ENCODE results near the gene PIK3AP1. TPM values are rescaled to one million over a fixed set of nuclear protein-coding genes. Genes with fewer than 3 reads are reported as not detected.
"Not testable (repeated sequence)": the region's sequence is repeated elsewhere in the genome, so short reads cannot be mapped to it uniquely, and the experiment has no call there.

Gene PIK3AP1
- total RNA-seq, 1 donor from 2014 or later, result under 0.01 TPM

GRCh38 chr10:96698305-96698704 lies 22.0 kb downstream of the PIK3AP1 start:
- not testable (repeated sequence) for DNase-seq (ENCODE audit: low read depth in 2 of 2)

GRCh38 chr10:96697438-96697837 lies 22.9 kb downstream of the PIK3AP1 start:
- no peak for DNase-seq (ENCODE audit: low read depth in 2 of 2)

DNA sequence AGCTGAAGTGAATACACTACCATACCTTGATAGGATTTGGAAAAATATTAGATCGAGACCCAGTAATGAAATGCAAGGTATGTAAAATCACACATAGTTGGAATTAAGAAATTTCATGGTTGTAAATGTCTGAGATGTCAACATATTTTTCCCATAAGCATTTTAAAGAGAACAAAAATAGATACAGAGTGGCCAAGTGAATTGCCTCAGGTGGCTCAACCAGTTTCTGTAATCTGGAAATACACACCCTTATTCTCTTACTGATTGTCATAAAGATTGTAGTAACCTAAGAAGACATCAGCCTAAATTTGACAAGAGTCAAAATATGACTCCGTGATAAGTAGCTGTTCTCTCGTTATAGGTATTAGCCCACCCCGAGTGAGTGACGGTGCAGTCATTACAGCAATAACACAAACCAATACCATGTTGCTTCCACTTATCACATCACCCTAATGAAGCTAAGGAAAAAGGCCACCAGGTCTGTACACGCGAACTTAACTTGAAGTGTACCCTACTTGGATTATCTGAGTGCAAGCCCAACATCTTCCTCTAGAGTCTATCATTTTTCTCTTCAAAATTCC lies 23.4 kb downstream of the PIK3AP1 start:
- no peak for DNase-seq (ENCODE audit: low read depth in 2 of 2)

- no peak for DNase-seq (ENCODE audit: low read depth in 2 of 2)
Observed at GRCh38 chr10:96695975-96696634, 24.2 kb downstream of the PIK3AP1 start.

DNA sequence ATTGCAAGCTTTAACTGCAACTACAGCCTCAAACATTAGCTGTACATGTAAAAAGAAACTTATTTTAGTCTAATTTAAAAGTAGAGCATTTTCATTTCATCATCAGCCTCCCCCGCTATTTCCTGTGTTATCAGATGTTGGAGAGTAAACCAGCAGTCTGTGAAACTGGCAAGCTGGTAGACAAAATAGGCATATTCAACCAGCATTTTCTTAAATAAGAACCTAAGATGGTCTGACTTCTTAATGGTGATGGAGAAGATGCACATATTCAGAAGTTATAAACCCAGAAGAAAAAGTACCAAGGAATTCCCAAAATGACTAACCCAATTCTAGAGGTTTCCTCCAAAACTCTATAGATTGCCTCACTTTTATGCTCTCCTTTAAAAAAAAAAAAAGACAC lies 24.9 kb downstream of the PIK3AP1 start:
- DNase-seq (ENCODE audit: low read depth in 2 of 2), result no peak

GRCh38 chr10:96693431-96693830 lies 26.9 kb downstream of the PIK3AP1 start:
- no peak for DNase-seq (ENCODE audit: low read depth in 2 of 2)

GRCh38 chr10:96692427-96692826 lies 27.9 kb downstream of the PIK3AP1 start:
- DNase-seq (ENCODE audit: low read depth in 2 of 2), result no peak

DNA sequence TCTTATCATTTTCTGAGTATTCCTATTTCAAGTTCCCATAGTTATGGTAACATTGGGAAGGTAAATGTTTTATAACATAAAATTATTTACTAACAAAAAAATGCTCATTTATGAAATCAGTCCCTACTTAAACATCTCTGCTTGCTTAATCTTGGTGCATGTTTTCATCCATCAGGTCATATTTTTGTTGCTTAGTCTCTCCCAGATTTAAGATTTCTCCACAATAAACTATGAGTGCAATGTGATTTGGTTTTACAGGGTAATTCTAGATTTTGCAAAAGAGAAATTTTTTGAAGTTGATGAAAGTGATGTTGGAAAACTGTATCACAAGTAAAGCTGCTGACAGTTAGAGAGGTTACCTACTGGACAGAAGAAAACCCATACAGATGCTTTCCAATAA lies 28.6 kb downstream of the PIK3AP1 start:
- DNase-seq (ENCODE audit: low read depth in 2 of 2), result no peak

DNA sequence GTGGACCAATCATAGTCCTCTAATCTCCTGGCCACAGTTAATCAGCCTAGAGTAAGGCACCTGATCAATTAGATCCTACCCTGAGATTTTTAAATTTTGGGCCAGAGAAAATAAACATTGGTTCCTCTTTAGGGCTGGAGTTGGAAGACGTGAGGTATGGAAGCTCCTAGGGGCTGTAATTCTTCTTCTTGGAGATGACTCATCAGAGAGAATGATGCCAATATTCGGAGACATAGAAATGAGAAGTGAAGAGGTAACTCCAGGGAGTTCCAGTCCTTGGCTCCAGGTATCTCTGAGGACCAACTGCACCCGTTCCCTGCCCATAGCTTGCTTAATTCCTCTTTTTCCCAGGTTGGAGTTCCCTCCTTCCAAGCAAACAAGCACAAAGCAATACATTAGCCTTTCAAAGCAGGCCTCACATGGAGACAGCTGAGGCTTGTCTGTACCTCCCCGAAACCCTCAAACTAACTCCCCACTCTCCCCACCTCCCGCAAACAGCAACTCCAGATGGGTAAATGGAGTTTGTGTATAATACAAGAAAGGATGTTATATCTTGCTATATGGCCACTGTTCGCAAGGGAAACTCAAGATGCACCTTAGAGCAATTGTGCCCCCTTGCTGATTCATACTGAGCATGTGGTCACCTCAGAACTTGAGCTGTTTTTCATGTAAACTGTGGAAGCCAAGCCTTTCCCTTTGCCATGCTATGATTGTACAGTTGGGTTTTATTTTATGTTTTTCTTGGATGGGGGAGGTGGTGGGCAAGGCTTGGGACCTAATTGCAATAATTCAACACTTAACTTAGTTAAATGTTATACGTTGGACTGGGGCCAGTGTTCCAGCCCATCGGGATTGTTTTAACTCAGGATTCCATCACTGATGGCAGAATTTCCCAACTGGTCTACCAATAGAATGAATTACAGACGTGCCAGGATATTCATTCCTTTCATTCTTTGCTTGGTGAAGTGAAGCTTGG lies 29.3 kb downstream of the PIK3AP1 start:
- no peak for DNase-seq (ENCODE audit: low read depth in 2 of 2)

GRCh38 chr10:96688789-96689188 lies 31.5 kb downstream of the PIK3AP1 start:
- no peak for DNase-seq (ENCODE audit: low read depth in 2 of 2)

DNA sequence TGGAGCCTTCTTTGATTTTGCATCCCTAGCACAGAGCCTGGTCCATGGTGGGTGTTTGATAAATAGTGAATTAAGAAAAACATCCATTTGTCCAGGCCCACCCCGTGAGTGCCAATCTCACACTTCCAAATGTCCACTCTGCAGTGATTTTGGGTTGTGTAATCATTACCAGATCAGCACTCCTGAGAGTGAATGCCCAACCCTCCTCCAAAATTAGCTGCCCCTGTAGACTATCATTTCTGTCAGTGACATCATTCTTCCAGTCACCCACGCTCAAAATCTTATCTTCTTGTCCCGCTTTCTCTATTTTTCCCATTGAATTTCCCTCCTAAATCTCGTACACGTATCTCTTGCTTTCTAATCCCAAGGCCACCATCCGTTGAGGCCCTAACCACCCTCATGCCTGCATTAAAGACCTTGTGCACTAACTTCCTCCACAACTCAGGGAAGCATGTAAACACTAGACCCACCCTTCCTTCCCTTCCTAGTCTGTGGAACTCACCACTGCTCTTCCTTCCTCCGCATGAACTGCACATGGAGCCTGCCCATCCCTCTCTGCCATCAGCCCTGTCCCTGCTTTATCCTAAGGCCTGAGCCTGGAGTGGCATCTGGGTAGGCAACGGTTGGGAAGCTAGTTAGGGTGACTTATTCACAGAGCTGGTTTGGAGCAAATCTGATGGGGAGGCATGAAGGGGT lies 32.8 kb downstream of the PIK3AP1 start:
- DNase-seq (ENCODE audit: low read depth in 2 of 2), result no peak

GRCh38 chr10:96686514-96686913 lies 33.8 kb downstream of the PIK3AP1 start:
- DNase-seq (ENCODE audit: low read depth in 2 of 2), result no peak

DNA sequence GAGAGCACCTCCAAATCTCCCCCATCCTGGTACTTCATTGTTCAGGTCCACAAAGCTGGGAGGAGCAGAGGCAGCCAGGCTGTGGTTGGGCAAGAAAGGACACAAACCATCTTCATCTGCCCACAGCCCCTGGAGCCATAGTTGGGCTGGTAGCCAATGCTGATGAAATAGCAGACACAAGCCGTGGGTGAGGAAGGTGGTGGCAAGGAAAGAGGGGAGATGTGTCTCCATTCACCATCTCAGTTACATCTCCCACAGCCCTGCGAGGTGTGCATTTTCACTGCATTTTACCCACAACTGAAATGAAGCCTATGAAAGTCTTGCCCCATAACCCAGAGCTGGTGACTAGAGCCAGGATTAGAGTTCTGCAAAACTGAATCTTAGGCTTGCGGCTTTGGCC lies 35.0 kb downstream of the PIK3AP1 start:
- DNase-seq (ENCODE audit: low read depth in 2 of 2), result no peak

DNA sequence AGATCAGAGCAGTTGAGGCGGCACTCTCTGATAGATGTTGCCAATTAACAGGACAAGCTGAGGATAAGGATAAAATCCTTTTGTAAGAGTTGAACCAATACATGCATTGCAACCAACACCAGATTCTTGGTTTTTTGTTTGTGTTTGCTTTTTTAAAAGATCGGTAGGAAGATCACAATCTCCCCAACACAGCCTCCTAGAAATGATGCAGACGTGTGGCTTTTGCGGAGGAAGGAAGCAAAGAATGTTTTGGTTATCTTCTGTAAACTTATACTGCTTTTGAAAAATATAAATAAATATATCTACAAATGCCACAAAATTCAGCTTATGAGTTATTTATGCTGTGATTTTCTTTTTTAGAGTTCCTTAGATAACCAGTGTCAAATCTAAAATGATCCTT lies 35.5 kb downstream of the PIK3AP1 start:
- DNase-seq (ENCODE audit: low read depth in 2 of 2), result no peak

GRCh38 chr10:96683710-96684109 lies 36.6 kb downstream of the PIK3AP1 start:
- DNase-seq (ENCODE audit: low read depth in 2 of 2), result peak in 1 of 2 donors; percentile 5

GRCh38 chr10:96683065-96683464 lies 37.2 kb downstream of the PIK3AP1 start:
- no peak for DNase-seq (ENCODE audit: low read depth in 2 of 2)

- DNase-seq (ENCODE audit: low read depth in 2 of 2), result no peak
Observed at GRCh38 chr10:96681524-96681923, 38.8 kb downstream of the PIK3AP1 start.

GRCh38 chr10:96680463-96680862 lies 39.9 kb downstream of the PIK3AP1 start:
- DNase-seq (ENCODE audit: low read depth in 2 of 2), result not testable (repeated sequence)

DNA sequence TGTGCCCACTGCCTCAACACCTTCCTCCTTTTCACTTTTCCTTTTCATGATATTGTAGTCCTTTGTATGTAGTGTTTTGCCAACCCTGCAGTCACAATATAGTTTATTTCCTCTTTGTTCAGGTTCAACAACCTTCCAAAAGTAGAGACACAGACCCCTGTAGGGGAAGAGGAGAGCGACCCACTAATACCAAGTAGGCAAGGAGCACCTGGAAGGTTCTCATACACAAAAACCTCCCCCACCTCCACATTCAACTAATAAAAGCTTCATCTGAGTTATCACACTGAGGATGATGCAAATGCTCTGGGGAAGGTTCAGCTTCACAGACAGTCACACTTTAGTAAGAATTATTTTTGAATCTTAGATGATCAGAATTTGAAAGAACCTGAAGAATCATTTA lies 41.6 kb downstream of the PIK3AP1 start:
- DNase-seq (ENCODE audit: low read depth in 2 of 2), result no peak

GRCh38 chr10:96676272-96677112 lies 43.8 kb downstream of the PIK3AP1 start:
- DNase-seq (ENCODE audit: low read depth in 2 of 2), result no peak

GRCh38 chr10:96675846-96676245 lies 44.5 kb downstream of the PIK3AP1 start:
- no peak for DNase-seq (ENCODE audit: low read depth in 2 of 2)
